Measurements from ENCODE around the gene ADAMTSL4. TPM values are rescaled to one million over a fixed set of nuclear protein-coding genes. Genes with fewer than 3 reads are reported as not detected.

The ADAMTSL4 gene
- total and polyA plus RNA-seq, 9 of the 15 experiments (the other 6 are each of a cell fraction or from before 2014, with no cell fraction given): 12.7 to 212 (median 35.6) TPM

GRCh38 chr1:150574260-150575071 is 25.3 kb downstream of the ADAMTSL4 start (continued):
- TF ChIP-seq MLLT1 (IDR thresholded peaks at IDR 0.05) (peak in 1 of 2 experiments; percentile 57; a peak in 2 of 4 replicates), LCOR (CRISPR knock-in tag; IDR thresholded peaks at IDR 0.05) (peak; percentile 50; the same call in 1 of the 2 replicates), POLR2B (IDR thresholded peaks at IDR 0.05; ENCODE audit: low read depth, partially characterized antibody) (peak; percentile 77), ELF4 (CRISPR knock-in tag; IDR thresholded peaks at IDR 0.05) (peak; percentile 69; the same call in 1 of the 2 replicates), NFIC (IDR thresholded peaks at IDR 0.05) (peak; percentile 6; the same call in 1 of the 2 replicates), POLR2AphosphoS5 (IDR thresholded peaks at IDR 0.05; ENCODE audit: control insufficient read depth, insufficient read depth, low read depth, low read length) (peak; percentile 92), RNF2 (IDR thresholded peaks at IDR 0.05) (no peak)

GRCh38 chr1:150575072-150575489 is 25.9 kb downstream of the ADAMTSL4 start:
- WGBS (ENCODE audit: insufficient coverage, low coverage, missing lambda C conversion rate): 87% methylated on average over 4 of the region's 4 CpGs
- DNase-seq (ENCODE audit: extremely low read depth in 1 of 4, low spot score in 3 of 4) (no peak), ATAC-seq (no peak), FAIRE-seq (no peak)
- Histone ChIP-seq H3K79me2 (ENCODE audit: control insufficient read depth, insufficient read depth, low read length) (peaks cover 68% of the 10 kb centered on the region), H3K27me3 (ENCODE audit: control insufficient read depth in 2 of 2, insufficient read depth in 2 of 2, low read length in 2 of 2) (no peaks in the 10 kb centered on the region), H3K4me1 (replicated peaks in 1 of 2; ENCODE audit: control insufficient read depth in 2 of 2, insufficient read depth in 2 of 2, low read length in 2 of 2) (peaks cover 5 to 14% of the 10 kb centered on the region in 2 experiments; a peak in 4 of 5 replicates), H3K4me3 (peak overlapping the region; percentile 98; the same call in 1 of the 2 replicates), H3K36me3 (ENCODE audit: control insufficient read depth, insufficient read depth, low read length) (peaks cover 65% of the 10 kb centered on the region), H3K9me3 (replicated peaks; ENCODE audit: control insufficient read depth, insufficient read depth, low read depth, low read length) (no peaks in the 10 kb centered on the region), H3K9ac (ENCODE audit: insufficient read depth in 1 of 2, low read depth in 2 of 2, low read length in 2 of 2) (peak overlapping the region in 1 of 2 experiments; percentile 97; a peak in 1 of 4 replicates), H4K20me1 (replicated peaks; ENCODE audit: control insufficient read depth, insufficient read depth, low read length) (peaks cover 51% of the 10 kb centered on the region), H3K4me2 (ENCODE audit: insufficient read depth, low read length) (peak overlapping the region; percentile 97; the same call in 1 of the 2 replicates), H3K27ac (ENCODE audit: extremely low read depth, low read depth, low read length) (peak overlapping the region; percentile 31; the same call in 1 of the 3 replicates), H3K9me1 (ENCODE audit: control insufficient read depth, insufficient read depth, low read length) (no peaks in the 10 kb centered on the region), H2AFZ (ENCODE audit: low read depth, low read length) (no peak overlapping the region)
- BruUV-seq (replicated peaks): no TSS peak
- intact Hi-C loops (cut with micrococcal nuclease): loop anchor here (5.0 kb wide), 1 partner anchor 237 kb away; no protein-coding TSS in a partner anchor
- in situ Hi-C loops (cut with MboI): no loop called here
- POLR2A ChIA-PET: interaction anchor here (0.7 to 11.0 kb wide), 10 partner anchors 12 to 431 kb away, joined by 3 to 148 read pairs (median 4); partner anchors contain the start of gene ENSA
- CTCF ChIA-PET (ENCODE audit: low intra/inter-chr PET ratio): no interaction called here
- TF ChIP-seq ARID2 (IDR thresholded peaks at IDR 0.05): no peak
- TF ChIP-seq ZNF778 (CRISPR knock-in tag; IDR thresholded peaks at IDR 0.05): no peak
- no peak for TF ChIP-seq HEY1 (CRISPR knock-in tag; IDR thresholded peaks at IDR 0.05; ENCODE audit: borderline replicate concordance)
- TF ChIP-seq E2F8 (IDR thresholded peaks at IDR 0.05; ENCODE audit: low read depth, partially characterized antibody): peak; percentile 13
- TF ChIP-seq KAT7 (CRISPR knock-in tag; IDR thresholded peaks at IDR 0.05; ENCODE audit: borderline replicate concordance): peak; percentile 5; the same call in 1 of the 2 replicates
- TF ChIP-seq POLR2A (conservative IDR thresholded peaks at IDR 0.05): no peak
- TF ChIP-seq ZNF408 (CRISPR knock-in tag; IDR thresholded peaks at IDR 0.05; ENCODE audit: low read depth): no peak
- TF ChIP-seq RBM22 (IDR thresholded peaks at IDR 0.05; ENCODE audit: low read depth, low read length, poor library complexity, severe bottlenecking): peak; percentile 79
- TF ChIP-seq ZNF444 (CRISPR knock-in tag; IDR thresholded peaks at IDR 0.05): 0 out of 2 replicates have a peak, but pooled peaks have one; percentile 2

All from K562 (cell line).